ENCODE results near the gene SLC30A5. TPM values are rescaled to one million over a fixed set of nuclear protein-coding genes. Genes with fewer than 3 reads are reported as not detected.

SLC30A5 gene
- total RNA-seq, 1 experiment from 2014 or later = 64.6 TPM

- ChIA-PET CTCF (no interaction called here), POLR2A (ENCODE audit: low non-redundant PET) (no interaction called here)
- Histone ChIP-seq H3K36me3 (ENCODE audit: insufficient read depth, low read length, poor library complexity, severe bottlenecking) (no peaks in the 10 kb centered on the region), H3K4me1 (ENCODE audit: insufficient read depth, low read length, poor library complexity, severe bottlenecking) (peaks cover 4% of the 10 kb centered on the region), H3K27ac (ENCODE audit: low read depth, low read length, poor library complexity, severe bottlenecking) (no peak overlapping the region), H3K27me3 (replicated peaks; ENCODE audit: insufficient read depth, low read depth, low read length, poor library complexity) (no peaks in the 10 kb centered on the region), H3K4me3 (ENCODE audit: low read depth, low read length, poor library complexity, severe bottlenecking) (no peak overlapping the region), H3K9me3 (ENCODE audit: low read depth, low read length, poor library complexity, severe bottlenecking) (no peaks in the 10 kb centered on the region)
- TF ChIP-seq CTCF (conservative IDR thresholded peaks at IDR 0.05; ENCODE audit: low read depth, low read length) (peak; percentile 51), EZH2 (IDR thresholded peaks at IDR 0.05; ENCODE audit: borderline replicate concordance, low read depth, low read length, poor library complexity, severe bottlenecking) (no peak)
- DNase-seq (ENCODE audit: low spot score) = peak; percentile 54
- no TSS peak for BruUV-seq (replicated peaks)
- intact Hi-C loops (cut with micrococcal nuclease; ENCODE audit: unreplicated experiment) = no loop called here
Measured at GRCh38 chr5:69083412-69083811, 10.4 kb upstream of the SLC30A5 start.

- no TSS peak for BruUV-seq (replicated peaks)
- Histone ChIP-seq H3K27ac (ENCODE audit: low read depth, low read length, poor library complexity, severe bottlenecking) (no peak overlapping the region), H3K27me3 (replicated peaks; ENCODE audit: insufficient read depth, low read depth, low read length, poor library complexity) (no peaks in the 10 kb centered on the region), H3K4me3 (ENCODE audit: low read depth, low read length, poor library complexity, severe bottlenecking) (no peak overlapping the region), H3K9me3 (ENCODE audit: low read depth, low read length, poor library complexity, severe bottlenecking) (no peaks in the 10 kb centered on the region), H3K36me3 (ENCODE audit: insufficient read depth, low read length, poor library complexity, severe bottlenecking) (no peaks in the 10 kb centered on the region), H3K4me1 (ENCODE audit: insufficient read depth, low read length, poor library complexity, severe bottlenecking) (peaks cover 4% of the 10 kb centered on the region)
- intact Hi-C loops (cut with micrococcal nuclease; ENCODE audit: unreplicated experiment) = no loop called here
- no peak for TF ChIP-seq EZH2 (IDR thresholded peaks at IDR 0.05; ENCODE audit: borderline replicate concordance, low read depth, low read length, poor library complexity, severe bottlenecking)
- no peak for TF ChIP-seq CTCF (conservative IDR thresholded peaks at IDR 0.05; ENCODE audit: low read depth, low read length)
- ChIA-PET CTCF (interaction anchor here (1.2 kb wide), 1 partner anchor 9 kb away, joined by 5 read pairs; the partner anchor contains the start of gene SLC30A5), POLR2A (ENCODE audit: low non-redundant PET) (interaction anchor here (0.7 kb wide), 1 partner anchor 53 kb away, joined by 3 read pairs; no protein-coding TSS in a partner anchor)
- DNase-seq (ENCODE audit: low spot score) = no peak
Measured at GRCh38 chr5:69084195-69084594, 9.6 kb upstream of the SLC30A5 start.

- no peaks in the 10 kb centered on the region for H3K36me3 ChIP-seq (ENCODE audit: insufficient read depth, low read length, poor library complexity, severe bottlenecking)
- H3K4me1 ChIP-seq (ENCODE audit: insufficient read depth, low read length, poor library complexity, severe bottlenecking) = peaks cover 4% of the 10 kb centered on the region
- no peak overlapping the region for H3K4me3 ChIP-seq (ENCODE audit: low read depth, low read length, poor library complexity, severe bottlenecking)
- H3K27me3 ChIP-seq (replicated peaks; ENCODE audit: insufficient read depth, low read depth, low read length, poor library complexity) = no peaks in the 10 kb centered on the region
- ChIA-PET CTCF (interaction anchor here (1.2 kb wide), 1 partner anchor 9 kb away, joined by 5 read pairs; the partner anchor contains the start of gene SLC30A5), POLR2A (ENCODE audit: low non-redundant PET) (no interaction called here)
- intact Hi-C loops (cut with micrococcal nuclease; ENCODE audit: unreplicated experiment) = no loop called here
- no peaks in the 10 kb centered on the region for H3K9me3 ChIP-seq (ENCODE audit: low read depth, low read length, poor library complexity, severe bottlenecking)
- no peak for DNase-seq (ENCODE audit: low spot score)
- TF ChIP-seq EZH2 (IDR thresholded peaks at IDR 0.05; ENCODE audit: borderline replicate concordance, low read depth, low read length, poor library complexity, severe bottlenecking) (no peak), CTCF (conservative IDR thresholded peaks at IDR 0.05; ENCODE audit: low read depth, low read length) (no peak)
- no peak overlapping the region for H3K27ac ChIP-seq (ENCODE audit: low read depth, low read length, poor library complexity, severe bottlenecking)
- BruUV-seq (replicated peaks) = no TSS peak
Measured at GRCh38 chr5:69084903-69085302, 8.9 kb upstream of the SLC30A5 start.

All from A673 (cell line).